OCI-M2 (cell line): ENCODE data around the gene LRRC59.
A peak's percentile ranks its signal among the peaks of the same experiment; 100 is the strongest.
"Not testable (repeated sequence)": the region's sequence is repeated elsewhere in the genome, so short reads cannot be mapped to it uniquely, and the experiment has no call there.

Source experiments
- DNase-seq: peaks from one replicate; lab custom pipeline; 2025; ENCODE audit not compliant: unreplicated experiment; lab: John Stamatoyannopoulos, UW

The LRRC59 gene

DNA sequence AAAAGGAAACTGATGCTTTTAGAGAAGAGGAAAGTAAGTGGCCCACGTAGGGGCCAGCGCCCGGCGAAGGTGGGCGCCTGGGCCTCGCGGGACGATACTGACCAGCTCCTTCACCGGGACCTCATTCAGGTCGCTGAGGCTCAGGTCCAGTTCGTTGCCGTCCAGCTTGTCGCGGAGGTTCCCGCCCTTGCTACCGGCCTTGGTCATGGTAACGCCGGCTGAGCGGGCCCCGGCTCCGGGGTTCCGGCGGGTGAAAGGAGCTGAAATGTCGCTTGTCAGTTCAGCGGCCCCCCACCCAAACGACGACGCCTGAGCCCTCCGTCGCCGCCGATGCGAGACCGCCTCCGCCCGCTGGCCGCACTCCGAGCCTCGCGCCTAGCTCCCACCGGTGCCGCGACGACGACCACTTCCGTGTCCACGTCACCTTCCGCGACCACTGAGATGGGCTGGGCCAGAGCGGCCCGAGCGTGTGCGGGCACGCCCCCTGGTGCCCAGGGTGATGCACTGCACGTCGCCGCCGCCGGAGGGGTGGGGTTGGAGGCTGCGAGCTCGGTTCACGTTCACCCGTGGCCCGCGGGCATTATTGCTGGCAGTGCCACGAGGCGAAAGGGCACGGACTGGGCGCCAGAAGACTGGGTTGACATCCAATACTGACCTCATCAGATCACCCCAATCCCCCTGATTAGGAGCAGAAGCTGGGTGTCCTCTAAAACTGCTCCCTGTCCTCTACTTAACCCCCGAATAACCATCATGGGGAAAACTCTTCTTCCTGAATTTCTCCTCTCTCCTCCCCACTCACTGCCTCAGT lies at the start of gene LRRC59:
Gene LRRC59, minus strand, starts transcription at position 413 of the 808 bp plus-strand sequence. Its CDS starts 206 bp downstream, at position 207.
- no peak for DNase-seq

DNA sequence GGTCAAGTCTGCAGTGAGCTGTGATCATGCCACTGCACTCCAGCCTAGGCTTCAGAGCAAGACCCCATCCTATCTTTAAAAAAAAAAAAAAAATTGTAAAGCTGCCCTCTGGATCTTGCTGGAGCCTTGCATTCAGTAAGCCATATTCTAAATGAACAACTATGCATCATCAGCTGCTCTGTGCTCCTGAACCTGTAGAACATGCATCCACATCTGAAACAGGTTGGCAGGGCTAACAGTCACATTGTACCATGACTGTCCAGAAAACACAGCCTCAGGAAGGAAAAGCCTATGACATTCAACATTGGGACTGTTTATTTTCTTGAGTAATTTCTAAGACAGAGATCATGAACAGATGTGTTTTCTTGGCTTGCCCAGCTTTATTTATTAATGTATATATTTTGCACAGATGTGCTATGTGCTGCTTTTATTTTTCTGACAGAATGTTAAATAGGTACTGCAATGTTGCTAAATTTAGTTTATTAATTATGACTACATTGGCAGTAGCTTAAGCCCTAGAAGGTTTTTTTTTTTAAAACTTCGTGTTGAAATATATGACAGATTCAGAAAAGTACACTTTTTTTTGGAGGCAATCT lies 48.5 kb upstream of the LRRC59 start:
- DNase-seq: no peak

DNA sequence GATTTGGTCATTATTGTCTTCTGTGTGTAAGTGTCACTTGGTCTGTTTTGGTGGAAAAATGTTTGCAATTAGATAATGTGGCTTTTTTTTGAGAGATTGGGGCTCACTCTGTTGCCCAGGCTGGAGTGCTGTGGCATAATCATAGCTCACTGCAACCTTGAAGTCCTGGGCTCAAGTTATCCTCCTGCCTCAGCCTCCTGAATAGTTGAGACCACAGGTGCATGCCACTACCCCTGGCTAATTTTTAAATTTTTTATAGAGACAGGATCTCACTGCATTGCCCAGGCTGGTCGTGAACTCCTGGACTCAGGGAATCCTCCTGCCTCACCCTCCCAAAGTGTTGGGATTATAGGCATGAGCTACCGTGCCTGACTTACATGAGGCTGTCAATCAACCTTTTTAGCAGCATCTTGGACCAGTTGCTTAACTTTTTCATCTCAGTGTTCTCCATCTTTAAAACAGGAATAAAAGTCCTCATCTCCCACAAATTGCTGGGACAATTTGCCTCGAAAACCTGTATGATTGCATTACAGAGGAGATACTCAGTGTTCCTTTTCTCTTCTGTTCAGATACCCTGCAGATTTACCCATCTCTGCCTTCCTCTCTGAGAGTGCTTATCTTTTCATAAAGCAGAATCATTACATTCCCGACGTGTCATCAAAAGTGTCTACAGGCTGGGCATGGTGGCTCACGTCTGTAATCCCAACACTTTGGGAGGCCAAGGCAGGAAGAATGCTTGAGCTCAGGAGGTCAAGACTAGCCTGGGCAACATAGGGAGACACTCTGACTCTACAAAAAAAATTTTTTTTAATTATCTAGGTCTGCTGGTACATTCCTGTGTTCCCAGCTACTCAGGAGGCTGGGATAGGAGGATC lies 47.8 kb upstream of the LRRC59 start:
- no peak for DNase-seq

- no peak for DNase-seq
These were observed 46.2 kb upstream of the LRRC59 start for GRCh38 chr17:50443505-50443974.

DNA sequence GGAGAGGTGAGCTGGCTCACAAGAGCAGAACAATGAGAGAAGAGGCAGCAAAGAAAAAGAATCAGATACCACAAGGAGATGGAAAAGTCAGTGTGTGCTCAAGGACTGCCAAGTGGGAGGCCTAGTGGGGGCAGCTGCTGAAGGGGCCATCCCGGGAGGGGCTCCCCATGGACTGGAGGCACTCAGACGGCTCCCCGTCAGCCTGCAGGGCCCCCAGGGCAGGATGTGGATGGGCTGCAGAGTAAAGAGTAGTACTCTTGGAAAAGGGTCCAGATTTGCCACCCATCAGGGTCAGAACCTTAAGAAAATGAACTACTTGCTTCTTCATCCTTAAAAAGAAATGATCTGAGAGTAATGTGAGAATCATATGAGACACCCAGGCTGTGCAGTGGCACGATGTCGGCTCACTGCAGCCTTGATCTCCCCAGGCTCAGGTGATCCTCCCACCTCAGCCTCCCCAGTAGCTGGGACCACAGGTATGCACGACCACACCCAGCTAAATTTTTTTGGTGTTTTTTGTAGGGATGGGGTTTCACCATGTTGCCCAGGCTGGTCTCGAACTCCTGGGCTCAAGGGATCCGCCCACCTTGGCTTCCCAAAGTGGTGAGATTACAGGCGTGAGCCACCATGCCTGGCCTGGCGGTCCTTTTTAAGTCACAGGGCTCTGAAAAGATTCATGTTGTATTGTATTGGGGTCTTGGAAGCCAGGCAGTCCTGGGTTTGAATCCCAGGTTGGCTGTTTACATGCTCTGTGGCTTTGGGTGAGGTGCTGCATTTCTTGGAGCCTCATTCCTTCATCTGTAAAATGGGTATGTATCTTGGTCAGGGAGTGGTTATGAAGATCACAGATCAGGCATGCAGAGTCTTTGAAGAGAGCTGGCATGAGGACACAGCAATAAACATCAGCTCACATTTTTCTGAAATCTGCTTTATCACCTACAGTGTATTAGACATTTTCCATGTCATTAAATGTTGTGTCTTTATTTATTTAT lies 43.8 kb upstream of the LRRC59 start:
- DNase-seq: no peak

GRCh38 chr17:50440172-50440837 lies 43.0 kb upstream of the LRRC59 start:
- DNase-seq: no peak

DNA sequence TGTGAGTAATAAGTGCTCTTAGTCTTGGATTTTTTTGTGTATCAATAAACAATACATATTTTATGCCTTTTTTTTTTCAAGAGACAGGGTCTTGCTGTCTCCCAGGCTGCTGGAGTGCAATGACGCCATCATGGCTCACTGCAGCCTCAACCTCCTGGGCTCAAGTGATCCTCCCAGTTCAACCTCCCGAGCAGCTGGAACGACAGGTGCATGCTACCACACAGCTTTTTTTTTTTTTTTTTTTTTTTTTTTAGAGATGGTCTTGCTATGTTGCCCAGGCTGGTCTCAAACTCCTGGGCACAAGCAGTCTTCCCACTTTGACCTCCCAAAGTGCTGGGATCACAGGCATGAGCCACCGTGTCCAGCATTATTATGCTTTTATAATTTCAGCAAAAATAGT lies 41.7 kb upstream of the LRRC59 start:
- DNase-seq: no peak

DNA sequence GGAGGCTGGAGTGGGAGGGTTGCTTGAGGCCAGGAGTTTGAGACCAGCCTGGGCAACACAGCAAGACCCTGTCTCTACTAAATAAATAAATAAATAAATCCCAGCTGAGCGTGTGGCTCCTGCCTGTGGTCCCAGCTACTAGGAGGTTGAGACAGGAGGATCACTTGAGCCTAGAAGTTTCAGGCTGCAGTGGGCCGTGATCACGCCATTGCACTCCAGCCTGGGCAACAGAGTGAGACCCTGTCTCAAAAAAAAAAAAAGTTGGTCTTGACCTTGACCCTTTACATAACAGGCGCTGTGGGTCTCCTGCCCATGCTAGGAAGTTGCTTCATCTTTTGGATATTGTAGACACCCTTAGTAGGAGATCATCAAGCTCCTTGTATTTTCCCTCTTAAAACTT lies 40.1 kb upstream of the LRRC59 start:
- no peak for DNase-seq

GRCh38 chr17:50432125-50432762 lies 34.9 kb upstream of the LRRC59 start:
- no peak for DNase-seq

GRCh38 chr17:50430821-50431618 lies 33.7 kb upstream of the LRRC59 start:
- no peak for DNase-seq

GRCh38 chr17:50429793-50430192 lies 32.5 kb upstream of the LRRC59 start:
- DNase-seq: no peak

- DNase-seq: no peak
These were observed 31.6 kb upstream of the LRRC59 start for GRCh38 chr17:50428831-50429424.

DNA sequence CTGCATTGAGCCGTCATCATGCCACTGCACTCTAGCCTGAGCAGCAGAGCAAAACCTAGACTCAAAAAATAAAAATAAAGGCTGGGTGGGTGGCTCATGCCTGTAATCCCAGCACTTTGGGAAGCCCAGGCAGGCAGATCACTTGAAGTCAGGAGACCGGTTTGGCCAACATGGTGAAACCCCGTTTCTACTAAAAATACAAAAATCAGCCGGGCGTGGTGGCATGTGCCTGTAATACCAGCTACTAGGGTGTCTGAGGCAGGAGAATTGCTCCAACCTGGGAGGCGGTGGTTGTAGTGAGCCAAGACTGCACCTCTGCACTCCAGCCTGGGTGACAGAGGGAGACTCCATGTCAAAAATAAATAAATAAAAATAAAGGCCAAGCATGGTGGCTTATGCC lies 30.8 kb upstream of the LRRC59 start:
- DNase-seq: not testable (repeated sequence)

GRCh38 chr17:50426814-50427787 lies 29.8 kb upstream of the LRRC59 start:
- DNase-seq: peak; percentile 47

DNA sequence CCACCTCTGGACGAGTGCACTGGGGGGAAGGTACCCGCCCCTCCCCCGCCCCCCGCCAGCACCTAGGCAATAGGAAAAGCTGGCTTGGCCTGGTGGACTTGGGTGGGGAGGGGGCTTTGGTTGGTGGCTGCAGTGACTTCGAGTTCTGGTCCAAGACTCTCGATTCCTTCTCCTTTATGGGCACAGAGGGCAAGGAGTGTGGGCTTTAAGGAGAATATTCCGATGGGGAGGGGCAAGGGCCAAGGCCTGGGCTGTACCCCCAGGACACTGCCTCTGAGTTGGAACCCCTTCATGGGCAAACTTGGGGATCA lies 29.1 kb upstream of the LRRC59 start:
- DNase-seq: no peak

GRCh38 chr17:50425682-50426471 lies 28.6 kb upstream of the LRRC59 start, which contains the start of gene ACSF2:
Gene ACSF2, plus strand, starts transcription at chr17:50426218. Its CDS starts 44 bp downstream, at chr17:50426262.
- DNase-seq: no peak
